ENCODE results near the gene BMERB1.
"Not testable (repeated sequence)": the region's sequence is repeated elsewhere in the genome, so short reads cannot be mapped to it uniquely, and the experiment has no call there.

Gene BMERB1

DNA sequence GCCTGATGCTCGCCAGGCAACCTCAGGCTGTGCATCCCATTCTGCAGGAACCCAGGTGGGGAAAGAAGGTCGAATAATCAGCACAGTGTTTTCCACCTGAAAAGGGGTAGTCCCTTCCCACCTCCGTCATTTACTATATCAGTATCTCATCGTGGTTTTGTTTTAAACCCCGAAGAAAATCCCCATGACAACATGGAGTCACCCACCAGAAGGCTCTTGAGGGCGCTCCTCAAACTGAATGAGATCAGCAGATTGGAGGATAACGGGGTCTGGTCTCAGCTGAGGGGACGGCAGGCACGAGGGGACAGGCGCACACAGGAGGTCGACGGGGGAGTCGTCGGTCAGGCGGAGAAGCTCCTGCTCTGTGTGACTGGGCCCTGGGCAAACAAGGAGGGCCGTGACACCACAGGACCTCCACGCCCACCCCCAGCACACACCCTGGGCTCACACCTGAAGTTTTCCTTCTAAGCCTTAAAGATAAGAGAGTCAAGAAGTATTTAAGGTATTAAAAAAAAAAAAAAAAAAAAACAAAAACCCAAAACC is 164.3 kb downstream of the BMERB1 start:
- no peak for DNase-seq

DNA sequence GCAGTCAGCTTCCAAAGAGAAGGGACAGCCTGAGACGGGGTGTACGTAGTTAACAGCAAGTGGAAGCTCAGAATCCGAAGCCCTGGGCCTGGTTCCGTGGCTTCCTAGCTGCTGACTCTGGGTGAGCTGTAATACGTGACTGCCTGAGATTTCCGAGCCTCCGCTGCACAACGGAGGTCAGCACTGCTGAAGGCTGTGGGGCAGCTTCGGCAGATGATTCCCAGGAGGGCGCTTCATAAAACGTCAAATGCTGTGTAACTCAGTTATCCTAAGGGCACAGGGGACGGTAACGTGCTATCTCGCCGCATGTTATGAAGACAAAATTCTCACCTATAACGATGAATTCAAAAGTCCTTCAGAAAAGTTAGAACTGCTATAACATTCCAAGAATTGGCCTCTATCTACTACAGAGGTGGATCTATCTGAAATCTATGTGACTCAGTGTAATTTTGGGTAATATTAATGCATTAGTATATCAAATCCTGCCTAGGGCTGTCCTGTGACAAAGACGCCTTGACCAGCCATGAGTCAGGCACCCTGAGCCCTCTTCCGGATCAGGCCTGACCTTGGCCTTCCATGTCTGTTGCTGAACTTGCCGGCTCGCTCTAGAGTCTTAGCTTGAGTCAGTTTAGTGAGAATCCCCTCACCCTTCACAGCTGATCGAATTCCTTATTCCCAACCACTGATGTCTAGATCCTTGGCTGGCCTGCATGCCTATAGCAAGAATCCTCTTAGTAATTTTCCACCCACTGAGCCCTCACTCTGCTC is 165.1 kb downstream of the BMERB1 start:
- no peak for DNase-seq

DNA sequence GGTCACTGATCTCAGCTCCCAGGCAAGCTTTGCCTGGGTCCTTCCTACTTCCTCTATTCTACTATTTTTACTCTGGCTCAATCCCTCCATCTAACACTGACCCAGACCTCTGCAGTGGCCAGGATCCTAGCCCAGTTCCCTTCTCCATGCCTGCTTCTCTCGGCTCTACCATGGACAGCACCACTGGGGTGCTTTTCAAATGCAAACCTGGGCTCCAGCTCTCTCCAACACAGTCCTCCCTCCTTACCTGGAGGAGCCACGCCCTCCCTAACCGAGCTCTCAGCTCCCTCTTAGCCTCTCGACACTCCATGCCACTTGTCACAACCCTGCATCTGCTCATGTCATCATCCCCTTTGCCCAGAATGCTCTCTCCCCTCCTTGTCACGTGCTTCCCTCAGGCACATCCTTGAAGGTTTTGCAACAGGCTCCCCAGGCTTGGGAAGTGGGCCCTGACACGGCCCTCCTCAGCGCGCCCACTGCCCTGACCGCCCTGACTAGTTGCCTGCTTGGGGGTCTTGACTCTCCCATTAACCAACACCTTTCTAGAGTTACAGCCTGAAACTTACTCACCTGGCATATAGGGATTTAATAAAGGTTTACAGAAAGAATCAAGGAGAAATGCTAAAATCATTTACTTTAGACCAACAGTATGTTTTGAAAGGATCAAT is 167.0 kb downstream of the BMERB1 start:
- DNase-seq, result no peak

DNA sequence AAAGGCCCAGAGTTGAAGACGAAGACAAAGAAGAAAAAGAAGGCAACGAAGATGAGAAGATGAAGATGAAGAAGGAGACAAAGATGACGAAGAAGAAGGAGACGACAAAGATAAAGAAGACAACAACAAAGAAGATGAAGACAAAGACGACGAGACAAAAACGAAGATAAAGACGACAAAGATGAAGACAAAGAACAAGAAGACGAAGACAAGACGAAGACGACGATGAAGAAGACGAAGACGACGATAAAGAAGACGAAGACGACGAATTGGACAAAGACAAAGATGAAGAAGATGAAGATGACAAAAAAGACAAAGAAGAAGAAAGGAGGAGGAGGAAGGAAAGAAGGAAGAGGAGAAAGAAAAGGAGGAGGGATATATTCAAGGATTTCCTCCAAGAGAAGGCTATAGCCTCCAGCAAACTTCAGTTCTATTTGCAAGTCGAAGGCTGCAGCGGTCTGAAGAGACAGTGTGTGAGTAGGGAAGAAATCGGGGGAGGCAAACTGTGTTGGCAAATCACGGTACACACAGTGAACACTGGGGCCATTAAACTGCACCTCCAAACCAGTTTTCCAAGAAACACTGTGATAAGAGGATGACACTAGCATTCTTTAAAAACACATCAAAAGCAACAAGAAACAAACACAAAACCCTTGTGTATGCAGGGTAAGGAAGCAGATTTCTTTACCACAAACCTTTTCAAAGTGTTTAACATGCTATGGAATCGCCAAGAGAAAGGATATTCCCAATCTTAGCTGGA is 168.1 kb downstream of the BMERB1 start:
- no peak for DNase-seq

DNA sequence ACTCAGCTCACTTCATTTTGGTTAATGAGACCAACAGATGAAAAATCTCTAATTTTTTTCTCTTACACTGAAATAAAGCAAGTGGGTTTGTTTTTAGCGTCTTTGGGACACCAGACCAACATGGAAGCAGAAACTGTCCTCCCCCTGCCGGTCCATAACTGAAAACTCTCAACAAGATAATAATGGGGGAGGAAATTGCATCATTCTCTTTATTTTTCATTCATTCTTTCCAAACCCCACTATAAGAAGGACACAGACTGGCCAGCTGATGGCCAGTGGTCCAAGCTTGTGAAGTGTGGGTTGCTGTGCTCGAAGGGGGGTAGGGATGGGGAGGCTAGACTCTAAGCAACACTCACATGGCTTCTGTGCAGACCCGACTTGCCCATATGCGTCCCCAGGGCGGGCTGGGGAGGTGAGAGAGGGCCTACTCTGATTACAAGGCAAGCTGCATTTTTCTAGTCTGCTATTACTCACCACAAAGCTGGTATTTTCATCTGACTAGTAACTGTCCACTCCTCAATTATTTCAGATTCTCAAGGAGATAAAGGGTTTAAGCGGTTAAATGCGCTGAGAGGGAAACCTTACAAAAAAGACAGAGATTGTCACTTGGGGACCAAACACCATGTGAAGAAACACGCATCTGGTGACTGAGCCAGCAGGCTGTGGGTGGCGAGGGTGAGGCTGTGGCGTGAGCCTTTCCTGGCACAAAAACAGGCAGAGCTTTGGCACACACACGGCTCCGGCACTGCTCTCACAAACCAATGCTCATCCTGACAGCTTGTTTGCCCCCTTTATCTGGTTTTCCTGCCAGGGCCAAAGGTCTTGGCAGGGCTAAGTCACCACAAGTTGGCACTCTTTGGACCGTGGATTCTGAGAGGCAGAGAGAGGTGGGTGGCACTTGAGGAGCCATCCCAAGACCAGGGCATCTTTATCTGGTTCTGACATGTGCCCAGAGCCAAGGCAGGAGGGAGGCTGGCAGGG is 170.4 kb downstream of the BMERB1 start:
- DNase-seq, result no peak

DNA sequence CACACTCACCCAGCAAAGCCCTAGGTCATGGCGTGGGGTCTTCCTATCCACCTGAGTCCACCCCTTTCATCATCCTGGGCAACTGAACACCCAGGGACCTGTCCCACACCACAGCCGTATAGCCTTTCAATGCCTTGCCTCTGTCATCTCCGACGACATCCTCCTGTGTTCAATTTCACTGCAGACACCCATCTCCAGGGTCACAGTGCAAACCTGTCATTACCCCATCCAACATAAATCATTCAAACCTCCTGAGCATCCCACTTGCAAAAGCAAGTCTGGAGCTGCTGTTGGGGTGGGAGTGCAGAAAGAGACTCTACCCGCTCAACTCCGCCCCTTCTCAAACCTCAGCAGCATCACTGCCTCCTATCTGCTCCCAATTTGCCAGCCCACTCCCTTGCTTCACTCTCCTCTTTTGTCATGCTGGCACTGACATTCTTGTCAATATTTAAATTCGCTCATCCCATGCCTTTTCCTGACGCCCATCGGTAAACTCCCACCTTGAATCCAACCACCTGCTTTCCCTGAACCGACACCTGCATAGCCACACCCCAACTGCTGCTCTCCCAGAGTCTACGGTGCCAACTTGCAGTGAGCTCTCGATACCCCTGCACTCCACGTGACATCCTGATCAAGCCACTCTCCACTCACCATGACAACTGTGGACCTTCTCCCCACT is 171.6 kb downstream of the BMERB1 start:
- DNase-seq, result no peak

DNA sequence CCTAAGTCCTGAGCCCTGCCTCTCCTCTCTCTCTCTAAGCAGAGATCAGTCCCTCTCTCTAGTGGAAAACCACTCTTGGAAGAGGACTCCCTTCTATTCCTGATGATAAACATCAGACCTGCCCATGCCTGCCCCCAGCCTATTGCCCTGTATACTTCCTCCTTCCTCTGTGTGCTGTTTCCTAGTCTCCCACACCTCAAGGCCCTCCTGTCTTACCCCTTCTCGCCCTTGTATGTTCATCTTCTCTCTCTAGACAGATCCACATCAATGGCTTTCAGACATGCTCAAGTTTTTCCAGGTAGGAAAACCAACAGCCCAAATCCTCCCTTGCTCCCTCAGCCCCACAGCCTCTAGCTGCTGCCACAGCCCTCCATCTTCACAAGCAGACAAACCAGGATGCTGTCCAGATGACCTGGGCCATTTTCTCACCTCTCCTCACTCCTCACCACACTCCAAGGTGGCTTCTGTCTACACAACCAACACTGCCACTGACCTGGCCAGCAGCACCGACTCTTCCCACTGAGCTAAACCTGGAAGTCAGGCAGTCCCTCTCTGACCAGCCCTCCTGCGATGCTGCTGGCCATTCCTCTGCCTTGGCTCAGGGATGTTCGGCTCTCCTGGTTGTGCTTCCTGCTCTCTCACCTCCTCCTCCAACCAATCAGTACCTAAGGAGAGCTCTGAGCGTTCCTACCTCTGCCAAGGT is 172.3 kb downstream of the BMERB1 start:
- no peak for DNase-seq

DNA sequence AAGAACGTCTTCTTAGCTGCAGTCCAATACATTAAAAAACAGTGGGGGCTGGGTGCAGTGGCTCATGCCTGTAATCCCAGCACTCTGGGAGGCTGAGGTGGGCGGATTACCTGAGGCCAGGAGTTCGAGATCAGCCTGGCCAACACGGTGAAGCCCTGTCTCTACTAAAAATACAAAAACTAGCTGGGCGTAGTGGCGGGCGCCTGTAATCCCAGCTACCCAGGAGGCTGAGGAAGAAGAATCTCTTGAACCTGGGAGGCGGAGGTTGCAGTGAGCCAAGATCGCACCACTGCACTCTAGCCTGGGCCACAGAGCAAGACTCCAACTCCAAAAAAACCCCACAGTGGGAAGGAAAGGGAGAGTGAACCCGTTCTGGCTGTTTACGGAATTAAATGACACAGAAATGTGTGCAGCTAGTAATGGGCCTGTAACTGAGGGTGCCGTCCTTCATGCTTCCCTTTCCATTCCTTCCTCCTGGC is 172.9 kb downstream of the BMERB1 start:
- not testable (repeated sequence) for DNase-seq

DNA sequence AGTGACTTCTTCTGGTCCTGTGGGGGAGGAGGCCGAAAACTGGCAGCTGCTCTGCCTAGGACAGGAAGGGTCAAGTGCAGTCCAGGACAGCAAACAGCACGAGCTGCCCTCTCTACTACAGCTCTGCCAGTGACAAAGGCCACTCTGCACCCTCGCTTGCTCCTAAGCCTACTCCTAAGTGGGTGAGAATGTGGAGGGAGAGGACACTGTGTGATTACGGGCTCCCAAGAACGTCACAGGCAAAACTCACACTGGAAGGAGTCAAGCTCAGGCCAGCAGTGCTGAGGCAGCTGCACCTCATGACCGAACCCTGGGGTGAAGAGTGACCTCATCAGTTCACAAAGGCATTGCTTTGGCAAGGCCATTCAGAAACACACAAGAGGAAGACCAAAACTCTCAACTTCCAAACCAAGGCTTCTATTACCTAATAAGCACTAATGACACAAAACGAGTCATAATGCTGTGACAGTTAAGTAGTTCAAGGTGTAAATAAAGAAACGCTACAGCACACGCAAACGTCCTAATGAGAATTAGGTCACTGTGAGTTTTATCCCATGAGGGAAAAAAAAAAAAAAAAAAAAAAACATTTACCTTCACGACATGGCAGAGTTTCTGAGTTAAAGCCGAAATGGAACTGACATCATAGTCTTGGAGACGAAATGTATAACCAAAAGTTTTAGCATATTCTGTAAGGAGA is 173.5 kb downstream of the BMERB1 start:
- no peak for DNase-seq

DNA sequence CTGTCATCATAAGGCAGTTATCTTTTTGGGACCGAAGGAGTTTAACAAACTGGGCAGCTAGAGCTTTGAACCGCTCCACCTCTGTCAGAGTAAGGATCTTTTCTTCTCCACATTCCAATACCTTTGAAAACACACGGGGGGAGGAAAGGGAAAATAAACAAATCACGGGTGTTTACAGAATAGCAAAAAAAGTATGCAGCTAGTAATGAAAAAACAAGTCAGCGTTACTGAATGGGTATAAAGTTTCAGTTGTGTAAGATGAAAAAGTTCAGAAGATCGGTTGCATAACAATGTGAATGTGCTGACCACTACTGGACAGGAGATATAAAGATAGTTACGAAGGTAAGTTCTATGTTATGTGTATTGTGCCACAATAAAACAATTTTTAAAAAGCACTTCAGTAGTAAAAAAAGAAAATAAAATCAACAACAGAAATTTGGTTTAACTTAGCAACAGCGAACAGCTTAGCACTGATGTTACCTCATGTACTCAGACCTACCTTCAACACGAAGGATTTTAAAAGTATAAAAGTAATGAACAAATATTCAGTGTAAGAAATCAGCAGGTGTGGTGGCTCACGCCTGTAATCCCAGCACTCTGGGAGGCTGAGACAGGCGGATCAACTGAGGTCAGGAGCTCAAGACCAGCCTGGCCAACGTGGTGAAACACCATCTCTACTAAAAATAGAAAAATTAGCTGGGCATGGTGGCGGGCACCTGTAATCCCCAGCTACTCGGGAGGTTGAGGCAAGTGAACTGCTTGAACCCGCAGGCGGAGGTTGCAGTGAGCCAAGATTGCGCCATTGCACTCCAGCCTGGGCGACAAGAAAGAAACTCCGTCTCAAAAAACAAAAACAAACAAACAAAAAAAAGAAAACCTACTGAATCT is 174.3 kb downstream of the BMERB1 start:
- no peak for DNase-seq

DNA sequence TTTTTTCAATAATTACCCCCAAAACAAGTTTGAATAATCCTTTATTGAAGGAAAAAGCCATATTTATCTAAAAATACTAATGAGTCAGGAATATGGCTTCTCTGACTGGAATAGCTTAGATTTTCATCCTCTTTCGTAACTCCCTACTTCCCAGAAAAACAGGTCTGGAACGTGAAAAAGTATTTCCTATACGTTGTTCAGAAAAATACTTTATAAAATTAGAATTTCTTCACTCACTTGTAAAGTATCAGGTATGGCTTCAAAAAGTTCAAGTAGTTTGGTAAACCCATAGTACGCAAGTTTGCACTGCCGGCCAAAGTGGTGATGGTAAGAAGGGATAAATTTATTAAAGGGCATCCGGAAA is 174.9 kb downstream of the BMERB1 start:
- no peak for DNase-seq

DNA sequence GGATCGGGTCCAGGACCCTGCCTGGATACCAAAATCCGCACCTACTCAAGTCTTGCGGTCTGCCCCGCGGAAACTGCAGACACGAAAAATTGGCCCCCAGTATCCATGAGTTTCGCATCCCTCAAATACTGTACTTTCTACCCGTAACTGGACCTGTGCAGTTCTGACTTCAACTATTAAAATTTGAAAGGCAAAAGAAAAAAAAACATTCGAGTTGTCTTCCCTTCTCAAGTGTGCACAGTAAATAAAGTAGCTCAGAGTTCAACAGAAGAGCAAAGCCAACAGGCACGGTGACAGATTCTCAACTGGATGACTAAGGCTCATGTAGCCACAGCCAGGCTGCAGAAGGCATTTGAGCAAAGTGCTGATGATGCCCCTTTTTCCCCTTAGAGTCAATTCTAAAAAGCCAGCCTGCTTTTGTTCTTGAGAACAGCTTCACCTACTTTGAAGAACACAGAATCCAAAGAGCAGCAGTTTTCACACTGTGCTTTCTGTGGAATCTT is 176.0 kb downstream of the BMERB1 start:
- no peak for DNase-seq

DNA sequence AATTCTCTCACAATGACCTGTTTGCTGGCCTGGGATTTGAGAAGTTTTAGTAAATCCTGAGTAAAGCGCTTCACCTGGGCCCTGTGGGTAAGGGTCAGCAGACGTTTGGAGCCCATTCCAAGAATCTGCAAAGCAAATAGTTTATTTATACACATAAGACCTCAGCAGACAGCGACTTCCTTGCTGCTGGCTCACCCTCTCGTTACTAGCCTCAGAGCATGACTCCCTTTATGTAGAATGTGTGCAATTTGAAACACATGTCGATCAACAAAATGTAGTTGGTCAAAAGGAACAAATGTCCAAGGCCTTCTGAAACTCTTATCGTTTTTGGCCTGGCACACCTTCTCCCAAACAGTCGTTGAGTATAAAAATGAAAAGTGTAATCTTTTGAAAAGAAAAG is 177.2 kb downstream of the BMERB1 start:
- DNase-seq, result no peak

DNA sequence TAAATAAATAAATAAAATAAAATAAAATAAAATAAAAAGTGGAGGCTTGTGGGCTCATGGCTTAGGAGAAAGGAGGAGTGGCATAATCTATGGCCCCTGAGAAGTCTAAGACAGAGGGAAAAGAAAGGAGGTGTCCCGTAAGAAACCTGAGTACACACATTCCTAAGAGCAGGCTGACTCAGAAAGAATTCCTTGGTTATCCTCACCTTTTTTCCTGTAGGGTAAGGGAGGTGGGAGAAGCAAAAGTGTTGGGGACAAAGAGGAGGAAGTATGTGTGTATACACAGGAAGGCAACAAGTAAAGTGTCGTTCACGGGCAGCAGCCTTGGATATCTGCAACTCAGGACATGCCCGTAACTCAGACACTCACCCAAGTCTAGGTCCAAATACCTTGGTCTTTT is 179.3 kb downstream of the BMERB1 start:
- no peak for DNase-seq

DNA sequence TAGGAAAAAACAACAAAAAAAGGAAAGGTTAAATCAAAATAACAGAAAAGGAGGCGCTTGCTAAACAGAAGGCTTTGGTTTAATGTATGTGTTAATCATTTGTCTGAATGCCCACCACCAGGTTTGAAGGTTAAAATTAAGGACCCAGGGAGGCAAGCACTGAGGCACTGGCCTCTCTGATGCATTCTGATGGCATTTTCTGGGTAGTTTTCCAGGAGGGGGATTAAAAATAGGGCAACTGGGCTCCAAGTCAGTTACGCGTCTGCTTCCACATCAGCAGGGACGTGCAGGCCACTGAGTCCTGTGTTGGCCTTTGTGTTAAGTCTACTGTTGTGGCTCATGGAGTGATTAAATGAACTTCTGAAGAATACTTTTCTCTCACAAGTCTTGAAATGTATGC is 181.6 kb downstream of the BMERB1 start:
- no peak for DNase-seq

DNA sequence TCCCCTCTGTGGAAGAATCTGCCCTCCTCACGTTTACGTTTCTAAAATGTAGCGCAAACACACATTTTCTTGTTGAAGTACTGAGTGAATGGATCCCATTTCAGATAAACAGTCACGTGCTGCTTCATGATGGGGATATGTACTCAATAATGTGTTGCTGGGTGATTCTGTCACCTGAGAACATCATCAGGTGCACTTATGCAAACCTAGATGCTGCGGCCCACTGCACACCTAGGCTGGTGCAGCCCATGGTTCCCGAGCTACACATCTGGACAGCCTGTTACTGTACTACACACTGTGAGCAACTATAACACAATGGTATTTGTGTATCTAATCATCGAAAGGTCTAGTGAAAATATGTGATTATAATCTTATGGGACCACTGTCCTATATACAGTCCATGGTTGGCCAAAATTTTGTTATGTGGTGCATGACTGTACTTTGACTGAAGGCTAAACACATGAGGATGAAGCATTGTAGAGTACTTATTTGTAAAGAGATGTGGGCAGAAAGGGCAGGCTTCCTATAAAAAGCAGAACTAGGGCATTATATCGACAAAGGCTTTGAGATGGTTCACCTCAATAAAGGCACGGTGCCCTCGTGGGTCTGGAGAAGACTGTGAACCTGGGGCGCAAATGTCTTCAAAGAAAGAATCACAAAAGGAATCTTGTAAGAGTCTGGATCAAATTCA is 182.2 kb downstream of the BMERB1 start:
- no peak for DNase-seq

DNA sequence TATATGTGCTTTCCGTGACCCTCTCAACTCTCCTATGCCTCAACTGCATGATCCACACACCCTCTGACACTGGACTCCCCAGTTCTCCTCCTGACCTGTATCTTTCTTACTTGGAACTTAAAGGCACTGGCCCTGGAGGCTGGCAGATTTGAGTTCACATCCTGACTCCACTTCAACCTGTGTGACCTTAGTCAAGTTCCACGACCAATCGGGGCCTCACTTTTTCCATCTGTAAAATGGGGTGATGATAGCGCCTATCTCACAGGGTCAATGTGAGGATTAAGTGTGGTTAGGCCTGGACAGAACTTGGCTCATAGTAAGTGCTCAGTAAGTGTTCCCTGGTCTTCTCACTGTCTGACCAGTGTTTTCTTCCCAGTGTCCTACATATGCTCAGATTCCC is 183.5 kb downstream of the BMERB1 start:
- no peak for DNase-seq

DNA sequence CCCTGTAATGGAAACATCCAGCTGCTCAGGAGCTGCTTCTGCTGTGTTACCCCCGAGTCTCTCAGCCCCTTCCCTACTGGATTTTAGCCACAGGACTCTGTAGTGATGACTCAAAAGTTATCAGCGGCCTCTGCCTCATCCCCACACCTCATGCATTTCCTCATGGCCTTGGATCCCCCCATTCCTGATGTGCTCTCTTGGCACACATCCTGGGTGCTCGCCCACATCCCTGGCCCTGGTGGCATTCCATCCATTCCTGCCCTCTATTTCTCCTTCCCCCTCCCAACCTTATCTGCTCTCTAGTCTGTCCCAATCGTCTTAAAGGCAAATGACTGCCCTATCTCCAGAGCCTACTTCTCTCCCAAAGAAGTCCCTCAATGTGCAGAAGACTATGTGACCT is 184.0 kb downstream of the BMERB1 start:
- no peak for DNase-seq
